A673 (cell line): ENCODE results near the gene LTF. TPM values are rescaled to one million over a fixed set of nuclear protein-coding genes. Genes with fewer than 3 reads are reported as not detected.

Experiments
- BruUV-seq: library from RNA; stranded (reverse); fragments of 400-500 nt; replicated peaks from 2 replicates; lab custom pipeline; 2021; lab: Mats Ljungman, UMichigan
- CTCF ChIA-PET: fragments of 300-600 bp; sonication (Branson Sonifier 250); formaldehyde crosslinking; loops from one replicate; lab custom pipeline; 2022; ENCODE audit warnings: antibody characterized with exemption; lab: Charles Lee
- POLR2A ChIA-PET: fragments of 300-600 bp; sonication (Branson Sonifier 250); formaldehyde crosslinking; loops from one replicate; lab custom pipeline; 2022; ENCODE audit warnings: antibody characterized with exemption; ENCODE audit not compliant: low non-redundant PET; lab: Charles Lee
- DNase-seq: peaks from one replicate; pipeline ENCODE4 v3.0.0-alpha.2; 2015; ENCODE audit warnings: low spot score
- H3K27ac ChIP-seq: fragments of 200-600 bp; sonication (generic); 2 replicates; pipeline ENCODE4 v1.5.1; 2016; ENCODE audit warnings: mixed run types, low read depth, mild to moderate bottlenecking, mixed read lengths, antibody characterized with exemption, low read length; ENCODE audit not compliant: poor library complexity, severe bottlenecking
- H3K27me3 ChIP-seq: fragments of 200-600 bp; sonication (generic); replicated peaks from 2 replicates; pipeline ENCODE4 v1.6.1; 2017; ENCODE audit warnings: mixed run types, low read depth, mild to moderate bottlenecking, mixed read lengths, antibody characterized with exemption, low read length; ENCODE audit not compliant: insufficient read depth, poor library complexity
- H3K36me3 ChIP-seq: fragments of 200-600 bp; sonication (generic); 2 replicates; pipeline ENCODE4 v1.6.1; 2016; ENCODE audit warnings: mixed run types, mild to moderate bottlenecking, mixed read lengths, antibody characterized with exemption, low read length; ENCODE audit not compliant: insufficient read depth, poor library complexity, severe bottlenecking
- H3K4me1 ChIP-seq: fragments of 200-600 bp; sonication (generic); 2 replicates; pipeline ENCODE4 v1.6.1; 2017; ENCODE audit warnings: mixed run types, mild to moderate bottlenecking, mixed read lengths, antibody characterized with exemption, low read length; ENCODE audit not compliant: insufficient read depth, poor library complexity, severe bottlenecking
- H3K4me3 ChIP-seq: fragments of 200-600 bp; sonication (generic); 2 replicates; pipeline ENCODE4 v1.5.1; 2016; ENCODE audit warnings: low read depth, mixed run types, mild to moderate bottlenecking, mixed read lengths, low read length; ENCODE audit not compliant: poor library complexity, severe bottlenecking
- H3K9me3 ChIP-seq: fragments of 200-600 bp; sonication (generic); 2 replicates; pipeline ENCODE4 v1.6.1; 2016; ENCODE audit warnings: mixed run types, low read depth, mild to moderate bottlenecking, mixed read lengths, antibody characterized with exemption, low read length; ENCODE audit not compliant: poor library complexity, severe bottlenecking
- EZH2 ChIP-seq: fragments of 200-600 bp; sonication (generic); IDR thresholded peaks from 2 replicates; pipeline ENCODE4 v1.6.1; 2017; ENCODE audit warnings: borderline replicate concordance, low read depth, mild to moderate bottlenecking, mixed read lengths, antibody characterized with exemption, low read length; ENCODE audit not compliant: poor library complexity, severe bottlenecking
- intact Hi-C: fragments of 100-400 bp; cut with micrococcal nuclease; formaldehyde crosslinking; loops from one replicate; pipeline ENCODE4 v1.10.0; 2022; ENCODE audit not compliant: unreplicated experiment
- total RNA-seq: library from RNA; stranded (reverse); gene quantifications from 2 replicates; pipeline ENCODE4 v1.2.3, GENCODE V29; 2021
- TF ChIP-seq, protein P1 (sequence below): fragments of 300-800, 200-600 bp; sonication (generic); conservative IDR thresholded peaks from 2 replicates; pipeline ENCODE4 v1.5.1; 2017; ENCODE audit warnings: low read depth, mild to moderate bottlenecking, antibody characterized with exemption, low read length, moderate library complexity, mixed read lengths

The LTF gene
- total RNA-seq, 1 experiment from 2014 or later: not detected

DNA sequence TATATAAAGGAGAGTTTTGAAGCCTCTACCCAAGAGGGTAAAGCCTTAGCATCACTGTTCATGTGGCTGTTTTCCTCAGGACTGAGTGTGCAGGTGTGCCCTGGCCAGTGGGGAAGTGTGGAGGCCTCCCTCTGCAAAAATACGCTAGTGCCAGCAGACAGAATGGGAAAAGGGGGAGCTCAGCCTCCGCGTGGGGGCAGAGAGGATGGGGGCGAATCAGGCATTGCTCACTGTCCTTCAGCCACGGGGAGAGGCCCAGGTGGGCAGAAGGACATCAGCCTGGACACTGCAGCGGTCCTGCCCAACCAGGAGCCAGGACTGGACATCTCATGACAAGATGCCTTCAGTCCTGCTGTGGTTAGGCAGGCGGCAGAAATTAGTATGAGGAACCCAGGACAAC, 10.1 kb downstream of the LTF start:
- Histone ChIP-seq H3K36me3 (no peaks in the 10 kb centered on the region), H3K9me3 (no peaks in the 10 kb centered on the region), H3K27ac (no peak overlapping the region), H3K4me1 (no peaks in the 10 kb centered on the region), H3K4me3 (no peak overlapping the region), H3K27me3 (no peaks in the 10 kb centered on the region)
- POLR2A ChIA-PET: no interaction called here
- CTCF ChIA-PET: no interaction called here
- TF ChIP-seq, protein P1, sequence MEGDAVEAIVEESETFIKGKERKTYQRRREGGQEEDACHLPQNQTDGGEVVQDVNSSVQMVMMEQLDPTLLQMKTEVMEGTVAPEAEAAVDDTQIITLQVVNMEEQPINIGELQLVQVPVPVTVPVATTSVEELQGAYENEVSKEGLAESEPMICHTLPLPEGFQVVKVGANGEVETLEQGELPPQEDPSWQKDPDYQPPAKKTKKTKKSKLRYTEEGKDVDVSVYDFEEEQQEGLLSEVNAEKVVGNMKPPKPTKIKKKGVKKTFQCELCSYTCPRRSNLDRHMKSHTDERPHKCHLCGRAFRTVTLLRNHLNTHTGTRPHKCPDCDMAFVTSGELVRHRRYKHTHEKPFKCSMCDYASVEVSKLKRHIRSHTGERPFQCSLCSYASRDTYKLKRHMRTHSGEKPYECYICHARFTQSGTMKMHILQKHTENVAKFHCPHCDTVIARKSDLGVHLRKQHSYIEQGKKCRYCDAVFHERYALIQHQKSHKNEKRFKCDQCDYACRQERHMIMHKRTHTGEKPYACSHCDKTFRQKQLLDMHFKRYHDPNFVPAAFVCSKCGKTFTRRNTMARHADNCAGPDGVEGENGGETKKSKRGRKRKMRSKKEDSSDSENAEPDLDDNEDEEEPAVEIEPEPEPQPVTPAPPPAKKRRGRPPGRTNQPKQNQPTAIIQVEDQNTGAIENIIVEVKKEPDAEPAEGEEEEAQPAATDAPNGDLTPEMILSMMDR: no peak
- no peak for TF ChIP-seq EZH2
- intact Hi-C loops: no loop called here
- no TSS peak for BruUV-seq
- DNase-seq: no peak

DNA sequence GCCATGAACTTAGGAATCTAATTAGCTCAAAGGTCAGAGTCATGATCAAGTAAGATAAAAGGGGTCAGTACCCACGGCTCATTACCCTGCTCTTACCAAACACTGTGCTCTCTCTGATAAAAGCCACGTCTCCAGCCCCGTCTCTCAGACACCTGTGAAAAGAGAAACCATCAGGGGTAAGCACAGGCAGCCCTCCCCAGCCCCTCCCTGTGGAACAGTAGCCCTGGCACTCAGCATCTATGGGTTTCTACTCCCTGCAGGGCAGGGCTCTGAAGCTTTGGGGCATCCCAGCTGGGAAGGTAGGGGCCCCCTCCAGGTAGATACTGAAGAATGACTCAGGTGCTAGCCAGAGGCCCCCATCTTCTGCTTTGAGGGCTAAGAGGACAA, 10.5 kb downstream of the LTF start:
- BruUV-seq: no TSS peak
- Histone ChIP-seq H3K4me1 (no peaks in the 10 kb centered on the region), H3K36me3 (no peaks in the 10 kb centered on the region), H3K27ac (no peak overlapping the region), H3K27me3 (no peaks in the 10 kb centered on the region), H3K9me3 (no peaks in the 10 kb centered on the region), H3K4me3 (no peak overlapping the region)
- POLR2A ChIA-PET: no interaction called here
- intact Hi-C loops: no loop called here
- TF ChIP-seq EZH2: no peak
- TF ChIP-seq, protein P1: no peak
- CTCF ChIA-PET: no interaction called here
- DNase-seq: no peak

DNA sequence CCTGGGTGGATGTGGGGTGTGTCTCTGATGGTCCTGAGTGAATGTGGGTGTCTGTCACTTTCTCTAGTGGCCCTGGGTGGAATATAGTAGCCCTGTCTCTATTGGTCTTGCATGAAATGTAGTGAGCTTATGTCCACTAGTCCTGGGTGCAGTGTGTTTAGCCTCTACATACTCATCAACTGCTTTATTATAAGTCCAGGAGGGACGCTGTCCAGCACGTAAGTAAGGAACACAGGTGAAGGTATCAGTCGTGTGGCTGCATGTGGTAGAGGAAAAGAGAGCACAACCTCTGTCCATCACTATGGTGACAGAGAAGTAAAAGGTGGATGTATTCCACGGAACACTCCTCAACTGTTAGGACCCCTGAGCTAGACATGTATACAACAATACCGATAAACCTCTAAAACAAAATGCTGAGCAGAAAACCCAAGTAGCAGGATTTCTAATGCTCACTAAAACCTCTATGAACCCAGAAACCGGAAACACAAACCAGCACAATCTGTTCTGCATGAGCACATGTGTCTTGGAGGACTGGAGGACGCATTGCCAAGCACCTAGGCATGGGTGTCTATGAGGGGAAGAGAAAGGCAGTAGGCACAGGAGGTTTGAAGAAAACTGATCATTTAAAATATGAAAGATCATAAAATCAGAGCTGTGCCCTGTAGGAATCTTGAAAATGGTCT, 11.0 kb downstream of the LTF start:
- POLR2A ChIA-PET: no interaction called here
- BruUV-seq: no TSS peak
- TF ChIP-seq EZH2: no peak
- TF ChIP-seq, protein P1: no peak

More for the DNA sequence above, 11.0 kb downstream of the LTF start:
- Histone ChIP-seq H3K27ac (no peak overlapping the region), H3K4me3 (no peak overlapping the region), H3K9me3 (no peaks in the 10 kb centered on the region), H3K4me1 (no peaks in the 10 kb centered on the region), H3K27me3 (no peaks in the 10 kb centered on the region), H3K36me3 (no peaks in the 10 kb centered on the region)
- intact Hi-C loops: no loop called here
- CTCF ChIA-PET: no interaction called here
- no peak for DNase-seq
